ENCODE measurements around the gene BAG3.

- TF ChIP-seq MAX (IDR thresholded peaks at IDR 0.05) (no peak), RBBP5 (IDR thresholded peaks at IDR 0.05; ENCODE audit: borderline replicate concordance, low read depth, low read length) (no peak), CTCF (IDR thresholded peaks at IDR 0.05; ENCODE audit: control extremely low read depth in 1 of 3, insufficient read depth in 1 of 3, low read depth in 1 of 3, low read length in 3 of 3) (peak; percentile 69 to 82 (median 76)), EZH2 (IDR thresholded peaks at IDR 0.05; ENCODE audit: low read depth, low read length, severe bottlenecking) (no peak), EP300 (IDR thresholded peaks at IDR 0.05; ENCODE audit: borderline replicate concordance in 1 of 2, low read depth in 2 of 2, low read length in 2 of 2) (no peak), MAFK (IDR thresholded peaks at IDR 0.05; ENCODE audit: low read depth, low read length) (no peak), POLR2A (IDR thresholded peaks at IDR 0.05; ENCODE audit: control extremely low read depth in 1 of 2, low read depth in 2 of 2, low read length in 2 of 2) (no peak), EGR1 (IDR thresholded peaks at IDR 0.05; ENCODE audit: borderline replicate concordance, low read depth, low read length) (no peak), CREB1 (IDR thresholded peaks at IDR 0.05) (no peak), KDM1A (IDR thresholded peaks at IDR 0.05; ENCODE audit: borderline replicate concordance, low read length) (no peak), ZNF274 (IDR thresholded peaks at IDR 0.05; ENCODE audit: borderline replicate concordance, extremely low read depth, low read length) (no peak), YY1 (IDR thresholded peaks at IDR 0.05; ENCODE audit: low read depth, low read length) (no peak)
Measured at GRCh38 chr10:119608316-119609155, 42.6 kb upstream of the BAG3 start.

Data from H1 (cell line).